ENCODE measurements around the gene NOD2. TPM values are rescaled to one million over a fixed set of nuclear protein-coding genes. Genes with fewer than 3 reads are reported as not detected.

The NOD2 gene
- total RNA-seq, 1 donor from 2014 or later = 0.16 TPM

- no peak for DNase-seq
These were observed 800 bp downstream of the NOD2 start for GRCh38 chr16:50694206-50694605.

- DNase-seq = no peak
These were observed 1.9 kb downstream of the NOD2 start for GRCh38 chr16:50695017-50696000.

- no peak for DNase-seq
These were observed 2.7 kb downstream of the NOD2 start for GRCh38 chr16:50696126-50696525.

GRCh38 chr16:50696575-50697420 lies 3.4 kb downstream of the NOD2 start:
- no peak for DNase-seq

GRCh38 chr16:50697421-50697715 lies 4.0 kb downstream of the NOD2 start:
- DNase-seq = no peak

- no peak for DNase-seq
These were observed 4.7 kb downstream of the NOD2 start for GRCh38 chr16:50697881-50698767.

GRCh38 chr16:50699326-50700159 lies 6.1 kb downstream of the NOD2 start:
- DNase-seq = no peak

GRCh38 chr16:50702725-50703124 lies 9.3 kb downstream of the NOD2 start:
- no peak for DNase-seq

GRCh38 chr16:50704245-50704644 lies 10.8 kb downstream of the NOD2 start:
- DNase-seq = no peak

GRCh38 chr16:50705436-50706110 lies 12.2 kb downstream of the NOD2 start:
- no peak for DNase-seq

- no peak for DNase-seq
These were observed 12.8 kb downstream of the NOD2 start for GRCh38 chr16:50706250-50706649.

GRCh38 chr16:50708373-50709060 lies 15.1 kb downstream of the NOD2 start:
- no peak for DNase-seq

- no peak for DNase-seq
These were observed 15.8 kb downstream of the NOD2 start for GRCh38 chr16:50709061-50709684.

- no peak for DNase-seq
These were observed 16.6 kb downstream of the NOD2 start for GRCh38 chr16:50709980-50710379.

- no peak for DNase-seq
These were observed 17.6 kb downstream of the NOD2 start for GRCh38 chr16:50711040-50711439.

- DNase-seq = peak; percentile 59
These were observed 18.6 kb downstream of the NOD2 start for GRCh38 chr16:50711862-50712559.

- DNase-seq = no peak
These were observed 19.1 kb downstream of the NOD2 start for GRCh38 chr16:50712560-50712898.

- no peak for DNase-seq
These were observed 19.6 kb downstream of the NOD2 start for GRCh38 chr16:50712956-50713355.

- DNase-seq = no peak
These were observed 23.7 kb downstream of the NOD2 start for GRCh38 chr16:50717091-50717490.
